ENCODE measurements around the gene HPD. TPM values are rescaled to one million over a fixed set of nuclear protein-coding genes. Genes with fewer than 3 reads are reported as not detected.
"Not testable (repeated sequence)": the region's sequence is repeated elsewhere in the genome, so short reads cannot be mapped to it uniquely, and the experiment has no call there.

HPD gene
- polyA plus RNA-seq, 1 donor: 0.27 TPM

DNA sequence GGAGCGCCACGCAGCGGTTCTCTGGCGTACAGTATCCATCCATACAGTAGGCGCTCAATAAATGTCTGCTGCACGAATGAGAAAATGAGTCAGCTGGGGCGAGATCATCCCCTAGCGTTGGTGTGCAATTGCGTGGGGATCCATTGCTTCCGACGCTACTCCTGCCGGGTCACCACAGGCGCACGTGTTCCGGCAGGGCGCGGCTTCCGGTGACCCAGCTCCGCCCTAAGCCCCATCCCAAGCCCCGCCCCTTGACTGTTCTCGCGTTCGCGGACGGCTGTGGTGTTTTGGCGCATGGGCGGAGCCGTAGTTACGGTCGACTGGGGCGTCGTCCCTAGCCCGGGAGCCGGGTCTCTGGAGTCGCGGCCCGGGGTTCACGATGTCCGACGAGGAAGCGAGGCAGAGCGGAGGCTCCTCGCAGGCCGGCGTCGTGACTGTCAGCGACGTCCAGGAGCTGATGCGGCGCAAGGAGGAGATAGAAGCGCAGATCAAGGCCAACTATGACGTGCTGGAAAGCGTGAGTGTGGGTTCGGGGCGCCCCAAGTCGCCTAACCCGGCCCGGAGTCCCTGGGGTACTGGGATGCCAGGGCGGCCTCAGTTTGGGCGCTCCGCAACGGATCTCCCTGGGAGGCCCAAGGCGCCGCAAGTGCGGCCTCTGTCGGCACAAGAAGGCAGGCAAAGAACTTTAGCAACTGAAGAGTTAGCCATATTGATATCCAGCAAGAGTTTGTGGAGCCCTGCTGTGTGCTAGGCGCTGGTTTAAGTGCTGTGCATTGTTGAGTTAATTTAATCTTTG lies 30.0 kb upstream of the HPD start, which contains the start of gene PSMD9:
Gene PSMD9, plus strand, starts transcription at position 313 of the 796 bp plus-strand sequence. Its CDS starts 67 bp downstream, at position 380.
- peaks cover 3% of the 10 kb centered on the region for H3K27me3 ChIP-seq (ENCODE audit: control insufficient read depth, insufficient read depth, low read length)
- DNase-seq: peak; percentile 97 to 99
- peaks cover 37% of the 10 kb centered on the region for H3K4me1 ChIP-seq (ENCODE audit: control insufficient read depth, insufficient read depth, low read length)
- H3K27ac ChIP-seq (ENCODE audit: low read length): peak within 1 kb of the TSS; percentile 99
- no peaks in the 10 kb centered on the region for H3K9me3 ChIP-seq (ENCODE audit: control insufficient read depth, low read depth, low read length)
- H3K36me3 ChIP-seq (ENCODE audit: control insufficient read depth, insufficient read depth, low read length): peaks cover 3% of the 10 kb centered on the region
- WGBS (ENCODE audit: insufficient coverage, low lambda C conversion rate): no CpG with 5 or more reads among the region's 67 CpGs
- peak within 1 kb of the TSS; percentile 98 for H3K4me3 ChIP-seq (ENCODE audit: low read length)

DNA sequence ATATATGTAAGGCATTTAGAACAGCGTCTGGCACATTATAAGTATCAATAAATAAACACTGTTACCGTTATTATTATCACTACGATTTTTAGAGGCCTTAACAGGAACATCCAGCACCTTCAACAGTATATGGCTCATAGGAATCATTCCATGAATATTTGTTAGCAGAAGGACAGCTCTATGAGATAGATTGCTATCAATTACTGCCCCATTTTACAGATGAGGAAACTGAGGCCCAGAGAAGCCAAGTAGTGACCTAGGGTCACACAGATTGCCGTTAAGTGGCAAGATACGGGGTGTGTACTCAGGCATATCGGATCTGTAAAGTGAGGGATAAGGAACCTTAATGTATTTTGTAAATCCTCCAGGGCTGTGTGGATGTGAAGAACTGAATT lies 29.4 kb upstream of the HPD start:
- H3K27me3 ChIP-seq (ENCODE audit: control insufficient read depth, insufficient read depth, low read length): peaks cover 5% of the 10 kb centered on the region
- H3K36me3 ChIP-seq (ENCODE audit: control insufficient read depth, insufficient read depth, low read length): peaks cover 3% of the 10 kb centered on the region
- peak overlapping the region; percentile 99 for H3K27ac ChIP-seq (ENCODE audit: low read length)
- H3K4me3 ChIP-seq (ENCODE audit: low read length): peak overlapping the region; percentile 98
- DNase-seq: no peak
- WGBS (ENCODE audit: insufficient coverage, low lambda C conversion rate): no CpG with 5 or more reads among the region's 6 CpGs
- no peaks in the 10 kb centered on the region for H3K9me3 ChIP-seq (ENCODE audit: control insufficient read depth, low read depth, low read length)
- H3K4me1 ChIP-seq (ENCODE audit: control insufficient read depth, insufficient read depth, low read length): peaks cover 31% of the 10 kb centered on the region

DNA sequence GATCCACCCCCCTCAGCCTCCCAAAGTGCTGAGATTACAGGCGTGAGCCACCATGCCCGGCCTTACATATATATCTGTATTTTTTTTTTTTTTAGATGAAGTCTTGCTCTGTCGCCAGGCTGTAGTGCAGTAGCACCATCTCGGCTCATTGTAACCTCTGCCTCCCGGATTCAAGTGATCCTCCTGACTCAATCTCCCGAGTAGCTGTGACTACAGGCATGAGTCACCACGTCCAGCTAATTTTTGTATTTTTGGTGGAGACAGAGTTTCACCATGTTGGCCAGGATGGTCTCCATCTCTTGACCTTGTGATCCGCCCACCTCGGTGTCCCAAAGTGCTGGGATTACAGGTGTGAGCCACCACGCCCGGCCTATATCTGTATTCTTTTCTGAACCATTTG lies 26.5 kb upstream of the HPD start:
- 93% methylated on average over 2 of the region's 11 CpGs for WGBS (ENCODE audit: insufficient coverage, low lambda C conversion rate)
- H3K27ac ChIP-seq (ENCODE audit: low read length); DNase-seq; H3K9me3 ChIP-seq (ENCODE audit: control insufficient read depth, low read depth, low read length); H3K36me3 ChIP-seq (ENCODE audit: control insufficient read depth, insufficient read depth, low read length); H3K4me3 ChIP-seq (ENCODE audit: low read length); H3K27me3 ChIP-seq (ENCODE audit: control insufficient read depth, insufficient read depth, low read length): not testable (repeated sequence)
- H3K4me1 ChIP-seq (ENCODE audit: control insufficient read depth, insufficient read depth, low read length): peaks cover 13% of the 10 kb centered on the region

DNA sequence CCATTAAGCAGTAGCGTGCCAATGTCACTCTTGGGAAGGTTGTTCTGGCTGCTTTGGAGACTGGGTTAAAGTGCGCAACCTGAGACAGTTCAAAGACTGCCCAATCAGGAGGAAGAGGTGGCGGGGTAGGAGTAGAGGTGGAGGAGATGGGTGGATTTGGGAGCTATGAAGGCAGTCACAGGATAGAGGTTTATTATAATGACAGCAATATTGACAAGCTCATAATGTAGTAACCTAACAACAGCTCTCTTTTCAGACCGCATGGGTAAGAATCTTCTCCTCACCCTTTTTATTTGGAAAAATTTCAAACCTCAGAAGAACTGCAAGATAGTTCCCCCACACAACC lies 24.6 kb upstream of the HPD start:
- 67% methylated on average over 1 of the region's 4 CpGs for WGBS (ENCODE audit: insufficient coverage, low lambda C conversion rate)
- H3K27ac ChIP-seq (ENCODE audit: low read length): no peak overlapping the region
- peaks cover 3% of the 10 kb centered on the region for H3K4me1 ChIP-seq (ENCODE audit: control insufficient read depth, insufficient read depth, low read length)
- peaks cover 8% of the 10 kb centered on the region for H3K27me3 ChIP-seq (ENCODE audit: control insufficient read depth, insufficient read depth, low read length)
- H3K9me3 ChIP-seq (ENCODE audit: control insufficient read depth, low read depth, low read length): no peaks in the 10 kb centered on the region
- no peak for DNase-seq
- H3K36me3 ChIP-seq (ENCODE audit: control insufficient read depth, insufficient read depth, low read length): no peaks in the 10 kb centered on the region
- H3K4me3 ChIP-seq (ENCODE audit: low read length): no peak overlapping the region

DNA sequence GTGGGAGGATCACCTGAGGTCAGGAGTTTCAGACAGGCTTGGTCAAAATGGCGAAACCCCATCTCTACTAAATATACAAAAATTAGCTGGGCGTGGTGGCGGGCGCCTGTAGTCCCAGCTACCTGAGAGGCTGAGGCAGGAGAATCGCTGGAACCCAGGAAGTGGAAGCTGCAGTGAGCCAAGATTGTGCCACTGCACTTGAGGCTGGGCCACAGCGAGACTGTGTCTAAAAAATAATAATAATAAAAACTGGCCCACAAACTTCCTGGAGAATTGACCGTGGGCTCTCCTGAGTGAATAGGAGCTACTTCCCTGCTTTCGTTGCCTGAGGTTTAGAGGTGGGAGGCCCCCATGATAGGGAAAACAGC lies 17.4 kb upstream of the HPD start:
- H3K27me3 ChIP-seq (ENCODE audit: control insufficient read depth, insufficient read depth, low read length); DNase-seq; H3K27ac ChIP-seq (ENCODE audit: low read length); H3K9me3 ChIP-seq (ENCODE audit: control insufficient read depth, low read depth, low read length); H3K36me3 ChIP-seq (ENCODE audit: control insufficient read depth, insufficient read depth, low read length); H3K4me3 ChIP-seq (ENCODE audit: low read length); H3K4me1 ChIP-seq (ENCODE audit: control insufficient read depth, insufficient read depth, low read length): not testable (repeated sequence)
- no CpG with 5 or more reads among the region's 8 CpGs for WGBS (ENCODE audit: insufficient coverage, low lambda C conversion rate)

DNA sequence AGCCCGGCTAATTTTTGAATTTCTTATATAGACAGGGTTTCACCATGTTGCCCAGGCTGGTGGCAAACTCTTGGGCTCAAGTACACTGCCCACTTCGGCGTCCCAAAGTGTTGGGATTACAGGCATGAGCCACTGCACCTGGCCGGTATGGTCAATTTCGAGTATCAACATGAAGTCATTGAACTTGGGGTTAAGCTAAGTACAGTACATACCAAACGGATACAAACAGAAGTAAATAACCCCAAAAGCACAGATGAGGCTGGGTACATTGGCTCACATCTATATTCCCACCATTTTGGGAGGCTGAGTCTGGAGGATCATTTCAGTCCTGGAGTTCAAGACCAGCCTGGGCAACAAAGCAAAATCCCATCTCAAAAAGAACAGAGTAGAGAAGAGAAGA lies 16.9 kb upstream of the HPD start:
- H3K27me3 ChIP-seq (ENCODE audit: control insufficient read depth, insufficient read depth, low read length): no peaks in the 10 kb centered on the region
- no peaks in the 10 kb centered on the region for H3K9me3 ChIP-seq (ENCODE audit: control insufficient read depth, low read depth, low read length)
- no peak for DNase-seq
- no peak overlapping the region for H3K4me3 ChIP-seq (ENCODE audit: low read length)
- no peaks in the 10 kb centered on the region for H3K36me3 ChIP-seq (ENCODE audit: control insufficient read depth, insufficient read depth, low read length)
- no peaks in the 10 kb centered on the region for H3K4me1 ChIP-seq (ENCODE audit: control insufficient read depth, insufficient read depth, low read length)
- no CpG with 5 or more reads among the region's 6 CpGs for WGBS (ENCODE audit: insufficient coverage, low lambda C conversion rate)
- H3K27ac ChIP-seq (ENCODE audit: low read length): no peak overlapping the region

DNA sequence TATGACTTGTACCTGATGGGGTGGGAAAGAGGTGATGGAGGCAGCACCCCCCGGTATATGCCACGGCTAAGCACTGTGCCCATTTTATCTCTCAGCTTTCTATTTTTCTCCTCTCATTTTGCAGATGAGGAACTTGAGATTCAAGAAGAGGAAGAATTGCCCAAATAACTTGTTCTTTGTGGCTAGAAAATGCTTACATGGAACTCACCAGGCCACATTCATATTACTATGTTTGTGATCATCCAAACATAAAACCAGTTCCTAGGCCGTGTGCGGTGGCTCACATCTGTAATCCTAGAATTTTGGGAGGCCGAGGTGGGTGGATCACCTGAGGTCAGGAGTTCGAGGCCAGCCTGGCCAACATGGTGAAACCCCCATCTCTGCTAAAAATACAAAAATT lies 15.4 kb upstream of the HPD start:
- DNase-seq: no peak
- Histone ChIP-seq H3K4me3 (ENCODE audit: low read length) (no peak overlapping the region), H3K27ac (ENCODE audit: low read length) (no peak overlapping the region), H3K4me1 (ENCODE audit: control insufficient read depth, insufficient read depth, low read length) (no peaks in the 10 kb centered on the region), H3K27me3 (ENCODE audit: control insufficient read depth, insufficient read depth, low read length) (no peaks in the 10 kb centered on the region), H3K9me3 (ENCODE audit: control insufficient read depth, low read depth, low read length) (no peaks in the 10 kb centered on the region), H3K36me3 (ENCODE audit: control insufficient read depth, insufficient read depth, low read length) (no peaks in the 10 kb centered on the region)
- no CpG with 5 or more reads among the region's 6 CpGs for WGBS (ENCODE audit: insufficient coverage, low lambda C conversion rate)

DNA sequence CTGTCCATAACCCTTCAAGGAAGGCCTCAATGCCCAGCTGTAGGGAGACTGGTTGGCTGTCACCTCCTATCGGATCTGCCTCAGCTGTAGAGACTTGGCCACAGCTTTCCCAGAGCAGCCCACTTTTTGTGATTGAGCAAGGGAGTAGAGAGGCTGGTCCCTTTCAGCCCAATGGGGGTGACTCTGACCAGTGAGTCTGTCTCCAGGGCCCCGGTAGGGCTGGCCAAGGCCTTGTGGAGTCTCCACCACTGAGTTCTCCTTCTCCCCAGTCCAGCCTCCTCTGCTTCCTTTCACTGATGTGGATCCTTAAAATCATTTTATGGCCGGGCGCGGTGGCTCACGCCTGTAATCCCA lies 14.5 kb upstream of the HPD start:
- Histone ChIP-seq H3K27ac (ENCODE audit: low read length) (peak overlapping the region; percentile 37), H3K4me1 (ENCODE audit: control insufficient read depth, insufficient read depth, low read length) (no peaks in the 10 kb centered on the region), H3K4me3 (ENCODE audit: low read length) (no peak overlapping the region), H3K27me3 (ENCODE audit: control insufficient read depth, insufficient read depth, low read length) (no peaks in the 10 kb centered on the region), H3K36me3 (ENCODE audit: control insufficient read depth, insufficient read depth, low read length) (no peaks in the 10 kb centered on the region), H3K9me3 (ENCODE audit: control insufficient read depth, low read depth, low read length) (no peaks in the 10 kb centered on the region)
- no CpG with 5 or more reads among the region's 6 CpGs for WGBS (ENCODE audit: insufficient coverage, low lambda C conversion rate)
- DNase-seq: no peak

DNA sequence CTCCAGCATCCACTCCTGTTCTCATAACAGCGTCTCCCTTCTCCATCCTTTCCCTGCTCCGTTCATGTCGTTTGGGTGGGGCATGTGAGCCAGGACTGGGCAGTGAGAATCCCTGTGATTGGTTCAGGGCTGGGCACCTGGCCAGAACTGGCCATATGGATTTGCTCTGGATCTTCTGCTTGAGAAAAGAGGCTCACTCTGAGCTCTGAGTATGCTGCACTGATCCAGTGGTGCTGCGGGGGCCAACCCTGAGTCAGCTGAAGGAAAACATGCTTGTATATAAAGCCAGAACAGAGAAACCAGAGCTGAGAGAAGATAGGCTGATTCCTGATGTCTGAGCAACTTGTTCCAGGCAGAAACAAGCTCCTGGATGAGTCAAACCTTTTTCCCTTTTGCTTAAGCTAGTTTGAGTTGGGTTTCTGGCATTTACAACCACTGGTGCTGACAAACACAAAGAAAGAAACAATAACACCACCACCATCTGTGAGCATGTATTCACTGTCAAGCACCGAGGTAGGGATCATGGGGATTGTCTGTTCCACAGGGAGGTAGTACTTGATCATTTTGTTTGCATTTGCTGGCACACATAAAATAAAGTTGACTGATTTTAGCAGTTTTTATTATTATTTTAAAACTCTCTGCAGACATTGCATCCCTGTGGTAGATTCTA lies 14.0 kb upstream of the HPD start:
- Histone ChIP-seq H3K27me3 (ENCODE audit: control insufficient read depth, insufficient read depth, low read length) (no peaks in the 10 kb centered on the region), H3K27ac (ENCODE audit: low read length) (peak overlapping the region; percentile 37), H3K4me1 (ENCODE audit: control insufficient read depth, insufficient read depth, low read length) (no peaks in the 10 kb centered on the region), H3K9me3 (ENCODE audit: control insufficient read depth, low read depth, low read length) (no peaks in the 10 kb centered on the region), H3K4me3 (ENCODE audit: low read length) (no peak overlapping the region), H3K36me3 (ENCODE audit: control insufficient read depth, insufficient read depth, low read length) (no peaks in the 10 kb centered on the region)
- DNase-seq: peak; percentile 51 to 65
- no CpG with 5 or more reads among the region's 5 CpGs for WGBS (ENCODE audit: insufficient coverage, low lambda C conversion rate)

DNA sequence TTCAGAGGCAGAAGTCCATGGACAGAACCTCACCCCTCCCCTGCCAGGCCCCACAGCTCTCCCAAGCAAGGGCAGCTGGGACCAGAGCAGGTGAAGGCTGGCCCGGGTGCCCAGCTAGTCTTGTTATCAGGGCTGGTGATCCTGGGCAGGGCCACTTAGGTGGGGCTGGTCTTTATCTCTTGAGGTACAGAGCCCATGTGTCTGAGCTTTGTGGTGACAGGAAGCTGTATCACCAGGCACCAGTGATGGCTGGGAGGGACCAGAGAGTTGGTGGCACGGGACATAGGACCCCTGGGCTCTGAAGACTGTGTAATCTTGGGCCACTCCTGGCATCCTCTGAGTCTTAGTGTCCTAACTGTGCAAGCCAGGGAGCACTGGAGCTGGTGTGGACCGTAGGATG lies 12.8 kb upstream of the HPD start:
- no peaks in the 10 kb centered on the region for H3K27me3 ChIP-seq (ENCODE audit: control insufficient read depth, insufficient read depth, low read length)
- no peaks in the 10 kb centered on the region for H3K36me3 ChIP-seq (ENCODE audit: control insufficient read depth, insufficient read depth, low read length)
- DNase-seq: no peak
- no CpG with 5 or more reads among the region's 3 CpGs for WGBS (ENCODE audit: insufficient coverage, low lambda C conversion rate)
- H3K4me3 ChIP-seq (ENCODE audit: low read length): no peak overlapping the region
- no peak overlapping the region for H3K27ac ChIP-seq (ENCODE audit: low read length)
- H3K4me1 ChIP-seq (ENCODE audit: control insufficient read depth, insufficient read depth, low read length): no peaks in the 10 kb centered on the region
- no peaks in the 10 kb centered on the region for H3K9me3 ChIP-seq (ENCODE audit: control insufficient read depth, low read depth, low read length)

DNA sequence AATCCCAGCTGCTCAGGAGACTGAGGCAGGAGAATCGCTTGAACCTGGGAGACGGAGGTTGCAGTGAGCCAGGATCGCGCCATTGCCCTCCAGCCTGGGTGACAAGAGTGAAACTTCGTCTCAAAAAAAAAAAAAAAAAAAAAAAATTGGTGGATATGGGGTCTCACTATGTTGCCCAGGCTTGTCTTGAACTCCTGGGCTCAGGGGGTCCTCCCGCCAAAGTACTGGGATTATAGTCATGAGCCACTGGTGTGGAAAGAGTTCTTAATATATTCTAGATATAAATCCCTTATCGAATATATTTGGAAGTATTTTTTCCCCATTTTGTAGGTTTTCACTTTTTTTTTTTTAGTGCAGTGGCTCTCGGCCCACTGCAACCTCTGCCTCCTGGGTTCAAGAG lies 10.6 kb upstream of the HPD start:
- H3K9me3 ChIP-seq (ENCODE audit: control insufficient read depth, low read depth, low read length); H3K4me3 ChIP-seq (ENCODE audit: low read length): not testable (repeated sequence)
- WGBS (ENCODE audit: insufficient coverage, low lambda C conversion rate): 100% methylated on average over 1 of the region's 8 CpGs

More for the DNA sequence above, 10.6 kb upstream of the HPD start:
- not testable (repeated sequence) for DNase-seq; H3K36me3 ChIP-seq (ENCODE audit: control insufficient read depth, insufficient read depth, low read length); H3K4me1 ChIP-seq (ENCODE audit: control insufficient read depth, insufficient read depth, low read length); H3K27me3 ChIP-seq (ENCODE audit: control insufficient read depth, insufficient read depth, low read length); H3K27ac ChIP-seq (ENCODE audit: low read length)

All from large intestine (tissue), 3 donors.